ENCODE results near the gene PTPN23. TPM values are rescaled to one million over a fixed set of nuclear protein-coding genes. Genes with fewer than 3 reads are reported as not detected.

The PTPN23 gene
- total RNA-seq, 1 experiment from 2014 or later = 53.5 TPM

DNA sequence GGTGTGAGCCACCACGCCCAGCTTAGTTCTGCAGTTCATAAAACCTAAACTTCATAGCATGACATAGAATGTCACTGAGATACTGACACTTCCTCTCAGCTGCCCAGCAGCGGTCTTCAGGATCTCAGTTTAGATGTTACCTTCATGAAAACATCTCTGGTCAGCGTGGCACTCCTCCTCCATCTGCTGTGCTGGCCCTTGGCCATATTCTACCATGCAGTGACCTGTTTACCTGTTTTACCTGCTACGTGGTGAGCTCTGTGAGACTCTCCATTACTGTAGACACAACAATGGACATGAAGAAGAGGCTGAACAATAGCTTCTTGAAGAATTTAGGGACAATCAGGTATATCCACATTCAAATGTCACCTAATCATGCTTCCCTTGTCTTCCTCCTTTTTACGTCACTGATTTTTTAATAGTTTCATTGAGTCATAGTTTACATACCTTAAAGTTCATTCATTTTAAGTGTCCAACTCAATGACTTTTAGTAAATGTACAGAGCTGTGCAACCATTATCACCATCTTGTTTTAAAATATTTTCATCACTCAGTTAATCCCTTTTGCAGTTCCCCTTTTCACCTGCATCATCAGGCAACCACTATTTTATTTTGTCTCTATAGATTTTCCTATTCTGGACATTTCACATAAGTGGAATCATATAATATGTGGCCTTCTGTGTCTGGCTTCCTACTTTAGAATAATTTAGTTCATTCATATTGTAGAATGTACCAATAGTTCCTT, 32.2 kb upstream of the PTPN23 start:
- ChIA-PET POLR2A (no interaction called here), CTCF (interaction anchor here (0.6 kb wide), 1 partner anchor 346 kb away, joined by 3 read pairs; no protein-coding TSS in a partner anchor)
- no peaks in the 10 kb centered on the region for H3K4me1 Mint-ChIP-seq
- H3K9me3 Mint-ChIP-seq = no peaks in the 10 kb centered on the region
- H3K36me3 Mint-ChIP-seq = peaks cover 14% of the 10 kb centered on the region
- no peak overlapping the region for H3K27ac Mint-ChIP-seq
- TF ChIP-seq EMX1 (CRISPR knock-in tag; IDR thresholded peaks at IDR 0.05) (no peak), MLX (CRISPR knock-in tag; IDR thresholded peaks at IDR 0.05) (no peak), ZNF671 (CRISPR knock-in tag; IDR thresholded peaks at IDR 0.05) (no peak), RELA (CRISPR knock-in tag; IDR thresholded peaks at IDR 0.05; ENCODE audit: borderline replicate concordance) (no peak)
- TF ChIP-seq, protein P1, sequence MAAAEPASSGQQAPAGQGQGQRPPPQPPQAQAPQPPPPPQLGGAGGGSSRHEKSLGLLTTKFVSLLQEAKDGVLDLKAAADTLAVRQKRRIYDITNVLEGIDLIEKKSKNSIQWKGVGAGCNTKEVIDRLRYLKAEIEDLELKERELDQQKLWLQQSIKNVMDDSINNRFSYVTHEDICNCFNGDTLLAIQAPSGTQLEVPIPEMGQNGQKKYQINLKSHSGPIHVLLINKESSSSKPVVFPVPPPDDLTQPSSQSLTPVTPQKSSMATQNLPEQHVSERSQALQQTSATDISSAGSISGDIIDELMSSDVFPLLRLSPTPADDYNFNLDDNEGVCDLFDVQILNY (CRISPR knock-in tag; IDR thresholded peaks at IDR 0.05) = no peak
- DNase-seq (ENCODE audit: low spot score) (no peak), ATAC-seq (no peak)
- no peaks in the 10 kb centered on the region for H3K27me3 Mint-ChIP-seq (ENCODE audit: low read depth)
- no peak overlapping the region for H3K4me3 Mint-ChIP-seq

GRCh38 chr3:47355010-47355409, 25.8 kb upstream of the PTPN23 start:
- Mint-ChIP-seq H3K4me3 (no peak overlapping the region), H3K9me3 (peaks cover 25% of the 10 kb centered on the region), H3K4me1 (no peaks in the 10 kb centered on the region), H3K27ac (peak overlapping the region; percentile 2), H3K36me3 (peaks cover 24% of the 10 kb centered on the region), H3K27me3 (ENCODE audit: low read depth) (peaks cover under 1% of the 10 kb centered on the region)
- ChIA-PET CTCF (no interaction called here), POLR2A (no interaction called here)
- DNase-seq (ENCODE audit: low spot score) = no peak
- no peak for ATAC-seq
- TF ChIP-seq ELF4 (CRISPR knock-in tag; IDR thresholded peaks at IDR 0.05; ENCODE audit: low read depth) (no peak), KAT7 (CRISPR knock-in tag; IDR thresholded peaks at IDR 0.05; ENCODE audit: borderline replicate concordance) (no peak), NR3C1 (CRISPR knock-in tag; conservative IDR thresholded peaks at IDR 0.05; ENCODE audit: low read depth) (no peak), SMAD4 (CRISPR knock-in tag; IDR thresholded peaks at IDR 0.05) (no peak), TEAD1 (CRISPR knock-in tag; IDR thresholded peaks at IDR 0.05) (no peak), NR2C2 (CRISPR knock-in tag; IDR thresholded peaks at IDR 0.05) (no peak), PRRX2 (CRISPR knock-in tag; IDR thresholded peaks at IDR 0.05) (no peak), CREM (CRISPR knock-in tag; IDR thresholded peaks at IDR 0.05) (no peak), ZNF425 (CRISPR knock-in tag; conservative IDR thresholded peaks at IDR 0.05) (no peak), ERG (CRISPR knock-in tag; IDR thresholded peaks at IDR 0.05) (no peak), JUN (CRISPR knock-in tag; IDR thresholded peaks at IDR 0.05) (no peak), SMAD3 (CRISPR knock-in tag; IDR thresholded peaks at IDR 0.05; ENCODE audit: borderline replicate concordance) (no peak), E2F4 (CRISPR knock-in tag; IDR thresholded peaks at IDR 0.05; ENCODE audit: borderline replicate concordance, low read depth) (no peak)
- TF ChIP-seq, protein P2, sequence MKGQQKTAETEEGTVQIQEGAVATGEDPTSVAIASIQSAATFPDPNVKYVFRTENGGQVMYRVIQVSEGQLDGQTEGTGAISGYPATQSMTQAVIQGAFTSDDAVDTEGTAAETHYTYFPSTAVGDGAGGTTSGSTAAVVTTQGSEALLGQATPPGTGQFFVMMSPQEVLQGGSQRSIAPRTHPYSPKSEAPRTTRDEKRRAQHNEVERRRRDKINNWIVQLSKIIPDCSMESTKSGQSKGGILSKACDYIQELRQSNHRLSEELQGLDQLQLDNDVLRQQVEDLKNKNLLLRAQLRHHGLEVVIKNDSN (CRISPR knock-in tag; IDR thresholded peaks at IDR 0.05) = no peak
- TF ChIP-seq, protein P3, sequence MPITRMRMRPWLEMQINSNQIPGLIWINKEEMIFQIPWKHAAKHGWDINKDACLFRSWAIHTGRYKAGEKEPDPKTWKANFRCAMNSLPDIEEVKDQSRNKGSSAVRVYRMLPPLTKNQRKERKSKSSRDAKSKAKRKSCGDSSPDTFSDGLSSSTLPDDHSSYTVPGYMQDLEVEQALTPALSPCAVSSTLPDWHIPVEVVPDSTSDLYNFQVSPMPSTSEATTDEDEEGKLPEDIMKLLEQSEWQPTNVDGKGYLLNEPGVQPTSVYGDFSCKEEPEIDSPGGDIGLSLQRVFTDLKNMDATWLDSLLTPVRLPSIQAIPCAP (CRISPR knock-in tag; IDR thresholded peaks at IDR 0.05) = no peak
- TF ChIP-seq, protein P4, sequence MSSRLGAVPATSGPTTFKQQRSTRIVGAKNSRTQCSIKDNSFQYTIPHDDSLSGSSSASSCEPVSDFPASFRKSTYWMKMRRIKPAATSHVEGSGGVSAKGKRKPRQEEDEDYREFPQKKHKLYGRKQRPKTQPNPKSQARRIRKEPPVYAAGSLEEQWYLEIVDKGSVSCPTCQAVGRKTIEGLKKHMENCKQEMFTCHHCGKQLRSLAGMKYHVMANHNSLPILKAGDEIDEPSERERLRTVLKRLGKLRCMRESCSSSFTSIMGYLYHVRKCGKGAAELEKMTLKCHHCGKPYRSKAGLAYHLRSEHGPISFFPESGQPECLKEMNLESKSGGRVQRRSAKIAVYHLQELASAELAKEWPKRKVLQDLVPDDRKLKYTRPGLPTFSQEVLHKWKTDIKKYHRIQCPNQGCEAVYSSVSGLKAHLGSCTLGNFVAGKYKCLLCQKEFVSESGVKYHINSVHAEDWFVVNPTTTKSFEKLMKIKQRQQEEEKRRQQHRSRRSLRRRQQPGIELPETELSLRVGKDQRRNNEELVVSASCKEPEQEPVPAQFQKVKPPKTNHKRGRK (CRISPR knock-in tag; IDR thresholded peaks at IDR 0.05; ENCODE audit: borderline replicate concordance) = no peak

Measured in WTC11 (cell line).